Glutamatergic neuron (in vitro differentiated cells): ENCODE data around the gene SERINC5. TPM values are rescaled to one million over a fixed set of nuclear protein-coding genes. Genes with fewer than 3 reads are reported as not detected.
"Not testable (repeated sequence)": the region's sequence is repeated elsewhere in the genome, so short reads cannot be mapped to it uniquely, and the experiment has no call there.

Source experiments
- DNase-seq: peaks from one replicate; pipeline ENCODE4 v3.0.0; 2022
- H3K27ac Mint-ChIP-seq: one replicate; pipeline ENCODE4 v1.8.0; 2020; ENCODE audit warnings: mild to moderate bottlenecking, mixed read lengths, inconsistent platforms; ENCODE audit not compliant: unreplicated experiment
- H3K27me3 Mint-ChIP-seq: one replicate; pipeline ENCODE4 v1.8.0; 2020; ENCODE audit warnings: mild to moderate bottlenecking, moderate library complexity, mixed read lengths, inconsistent platforms; ENCODE audit not compliant: unreplicated experiment
- H3K36me3 Mint-ChIP-seq: one replicate; pipeline ENCODE4 v1.8.0; 2020; ENCODE audit warnings: mild to moderate bottlenecking, mixed read lengths, inconsistent platforms; ENCODE audit not compliant: unreplicated experiment
- H3K4me1 Mint-ChIP-seq: one replicate; pipeline ENCODE4 v1.8.0; 2020; ENCODE audit warnings: mild to moderate bottlenecking, low read depth, mixed read lengths, inconsistent platforms; ENCODE audit not compliant: unreplicated experiment
- H3K4me3 Mint-ChIP-seq: one replicate; pipeline ENCODE4 v1.8.0; 2020; ENCODE audit warnings: mild to moderate bottlenecking, mixed read lengths, inconsistent platforms; ENCODE audit not compliant: unreplicated experiment
- H3K9me3 Mint-ChIP-seq: one replicate; pipeline ENCODE4 v1.8.0; 2020; ENCODE audit warnings: mild to moderate bottlenecking, moderate library complexity, mixed read lengths, inconsistent platforms; ENCODE audit not compliant: unreplicated experiment
- CTCF ChIP-seq: fragments of 200-600 bp; sonication (generic); IDR thresholded peaks from one replicate; pipeline ENCODE4 v1.5.0; 2021; ENCODE audit not compliant: partially characterized antibody, unreplicated experiment
- total RNA-seq: library from RNA; stranded (reverse); fragmentation: NEBNext Ultra II Directional; extraction: Animal tissue kit (Norgen Biotek cat#: 25700); gene quantifications from one replicate; pipeline ENCODE4 v1.2.1, GENCODE V29; 2021; ENCODE audit not compliant: unreplicated experiment

The SERINC5 gene
- total RNA-seq, 1 donor from 2014 or later, result 15.1 TPM

GRCh38 chr5:80208381-80208780 is 47.5 kb downstream of the SERINC5 start:
- TF ChIP-seq CTCF, result no peak
- Mint-ChIP-seq H3K27me3 (peaks cover 2% of the 10 kb centered on the region), H3K9me3 (no peaks in the 10 kb centered on the region), H3K4me1 (peaks cover 7% of the 10 kb centered on the region), H3K36me3 (no peaks in the 10 kb centered on the region), H3K4me3 (no peak overlapping the region), H3K27ac (no peak overlapping the region)
- DNase-seq, result no peak

- Mint-ChIP-seq H3K9me3 (no peaks in the 10 kb centered on the region), H3K4me3 (no peak overlapping the region), H3K27me3 (peaks cover 2% of the 10 kb centered on the region), H3K27ac (no peak overlapping the region), H3K36me3 (no peaks in the 10 kb centered on the region), H3K4me1 (peaks cover 7% of the 10 kb centered on the region)
- TF ChIP-seq CTCF, result no peak
- DNase-seq, result no peak
These were observed 48.0 kb downstream of the SERINC5 start for GRCh38 chr5:80207832-80208231.

- H3K4me3 Mint-ChIP-seq, result no peak overlapping the region
- DNase-seq, result no peak
- no peaks in the 10 kb centered on the region for H3K36me3 Mint-ChIP-seq
- H3K4me1 Mint-ChIP-seq, result peaks cover 10% of the 10 kb centered on the region
- TF ChIP-seq CTCF, result no peak
- no peak overlapping the region for H3K27ac Mint-ChIP-seq
- H3K27me3 Mint-ChIP-seq, result peaks cover 2% of the 10 kb centered on the region
- no peaks in the 10 kb centered on the region for H3K9me3 Mint-ChIP-seq
These were observed 49.6 kb downstream of the SERINC5 start for GRCh38 chr5:80206282-80206681.

DNA sequence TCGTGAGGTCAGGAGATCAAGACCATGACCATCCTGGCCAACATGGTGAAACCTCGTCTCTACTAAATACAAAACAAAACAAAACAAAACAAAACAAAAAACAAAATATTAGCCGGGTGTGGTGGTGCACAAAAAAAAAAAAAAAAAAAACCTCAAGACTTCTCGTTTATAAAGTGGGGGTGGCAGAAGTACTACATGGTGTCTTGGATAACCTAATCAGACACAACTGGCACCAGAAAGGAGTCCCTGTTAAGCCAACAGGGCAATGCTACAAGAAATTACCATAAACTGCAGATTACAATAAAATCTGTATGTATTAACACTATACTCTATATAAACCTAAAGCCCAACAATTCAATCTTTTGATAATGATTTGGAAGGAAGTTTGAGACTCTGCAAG is 50.0 kb downstream of the SERINC5 start:
- Mint-ChIP-seq H3K4me3 (no peak overlapping the region), H3K27ac (no peak overlapping the region), H3K36me3 (no peaks in the 10 kb centered on the region), H3K27me3 (peaks cover 2% of the 10 kb centered on the region), H3K9me3 (no peaks in the 10 kb centered on the region), H3K4me1 (peaks cover 10% of the 10 kb centered on the region)
- no peak for TF ChIP-seq CTCF
- DNase-seq, result no peak

DNA sequence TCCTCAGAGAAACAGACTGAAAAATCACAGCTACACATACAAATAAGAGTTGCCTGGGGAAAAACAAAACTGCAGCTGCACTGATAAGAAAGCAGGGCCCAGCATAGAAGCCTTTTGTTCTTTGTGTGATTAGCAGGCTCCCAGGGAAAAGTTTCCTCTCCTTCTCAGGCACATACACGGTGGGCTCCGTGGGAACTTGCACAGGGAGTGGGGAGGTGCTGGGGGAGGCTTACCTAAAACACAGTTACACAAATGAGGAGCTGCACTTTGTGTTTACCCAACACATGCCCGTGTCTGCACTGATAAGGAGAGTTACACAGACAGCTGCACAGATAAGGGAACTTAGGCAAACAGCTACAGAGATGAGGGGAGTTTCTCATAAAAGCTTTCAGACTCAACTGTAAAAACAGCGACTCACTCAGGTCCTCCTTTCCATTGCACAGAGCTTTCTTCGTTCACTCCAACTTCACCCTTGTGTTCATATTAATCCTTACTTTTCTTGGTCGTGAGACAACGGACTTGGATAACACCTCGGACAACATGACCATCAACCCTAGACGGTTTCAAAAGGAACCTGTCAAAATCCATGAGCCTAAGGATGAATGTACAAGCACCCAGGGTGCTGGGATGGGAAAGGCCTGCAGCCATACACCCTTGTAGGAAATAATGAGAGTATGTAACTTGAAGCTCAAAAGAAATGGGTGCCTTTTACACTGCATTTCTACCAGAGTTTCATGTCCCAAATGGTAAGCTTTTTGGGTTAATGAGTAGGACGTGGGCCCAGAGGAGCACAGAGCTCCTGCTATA is 50.8 kb downstream of the SERINC5 start:
- DNase-seq, result no peak
- H3K27me3 Mint-ChIP-seq, result peaks cover 2% of the 10 kb centered on the region
- TF ChIP-seq CTCF, result no peak
- no peak overlapping the region for H3K27ac Mint-ChIP-seq
- H3K36me3 Mint-ChIP-seq, result no peaks in the 10 kb centered on the region
- H3K4me3 Mint-ChIP-seq, result no peak overlapping the region
- no peaks in the 10 kb centered on the region for H3K9me3 Mint-ChIP-seq
- peaks cover 5% of the 10 kb centered on the region for H3K4me1 Mint-ChIP-seq

- not testable (repeated sequence) for H3K27me3 Mint-ChIP-seq, H3K27ac Mint-ChIP-seq, H3K9me3 Mint-ChIP-seq, H3K36me3 Mint-ChIP-seq, DNase-seq, H3K4me3 Mint-ChIP-seq
- peaks cover 15% of the 10 kb centered on the region for H3K4me1 Mint-ChIP-seq
These were observed 54.1 kb downstream of the SERINC5 start for GRCh38 chr5:80201763-80202162.
